Measurements from ENCODE around the gene TOR4A.

DNA sequence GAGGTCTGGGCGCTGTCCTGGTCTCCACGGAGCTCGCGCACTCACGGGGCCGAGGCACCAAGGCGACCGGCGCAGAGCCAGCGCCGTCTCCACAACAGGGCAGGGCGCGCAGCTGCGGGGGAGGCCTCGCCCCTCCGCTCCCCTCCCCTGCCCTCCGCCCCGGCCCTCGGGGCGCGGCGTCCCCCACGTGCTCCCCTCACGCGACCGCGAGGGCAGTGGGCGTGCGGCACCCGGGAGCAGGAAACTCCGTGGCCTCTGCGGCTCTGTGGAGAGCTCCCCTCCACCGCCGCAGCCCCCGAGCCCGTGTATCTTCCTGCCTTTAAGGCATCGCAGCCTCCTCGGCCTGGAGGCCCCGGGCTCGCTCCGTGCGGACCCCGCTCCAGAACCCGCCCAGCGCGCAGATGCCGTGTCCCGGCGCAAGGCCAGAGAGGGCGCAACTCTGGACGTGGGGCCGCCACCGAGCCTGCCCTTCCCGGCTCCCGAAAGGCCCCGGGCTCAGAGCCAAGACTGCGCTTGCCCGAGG is 37.1 kb upstream of the TOR4A start:
- TF ChIP-seq GATA3 (IDR thresholded peaks at IDR 0.05; ENCODE audit: low read depth, low read length): no peak
- no peak for TF ChIP-seq GATA2 (IDR thresholded peaks at IDR 0.05; ENCODE audit: low read depth, low read length)

All from SH-SY5Y (cell line).